GM19025 (cell line): Measurements from ENCODE around the gene TIGD6.
A peak's percentile ranks its signal among the peaks of the same experiment; 100 is the strongest.

ENCODE experiments used
- ATAC-seq: cut with Tn5 transposase; IDR thresholded peaks from one replicate; pipeline ENCODE4 v1.9.1; 2021; ENCODE audit warnings: mild to moderate bottlenecking, low read depth, moderate library complexity; ENCODE audit not compliant: unreplicated experiment

The TIGD6 gene

DNA sequence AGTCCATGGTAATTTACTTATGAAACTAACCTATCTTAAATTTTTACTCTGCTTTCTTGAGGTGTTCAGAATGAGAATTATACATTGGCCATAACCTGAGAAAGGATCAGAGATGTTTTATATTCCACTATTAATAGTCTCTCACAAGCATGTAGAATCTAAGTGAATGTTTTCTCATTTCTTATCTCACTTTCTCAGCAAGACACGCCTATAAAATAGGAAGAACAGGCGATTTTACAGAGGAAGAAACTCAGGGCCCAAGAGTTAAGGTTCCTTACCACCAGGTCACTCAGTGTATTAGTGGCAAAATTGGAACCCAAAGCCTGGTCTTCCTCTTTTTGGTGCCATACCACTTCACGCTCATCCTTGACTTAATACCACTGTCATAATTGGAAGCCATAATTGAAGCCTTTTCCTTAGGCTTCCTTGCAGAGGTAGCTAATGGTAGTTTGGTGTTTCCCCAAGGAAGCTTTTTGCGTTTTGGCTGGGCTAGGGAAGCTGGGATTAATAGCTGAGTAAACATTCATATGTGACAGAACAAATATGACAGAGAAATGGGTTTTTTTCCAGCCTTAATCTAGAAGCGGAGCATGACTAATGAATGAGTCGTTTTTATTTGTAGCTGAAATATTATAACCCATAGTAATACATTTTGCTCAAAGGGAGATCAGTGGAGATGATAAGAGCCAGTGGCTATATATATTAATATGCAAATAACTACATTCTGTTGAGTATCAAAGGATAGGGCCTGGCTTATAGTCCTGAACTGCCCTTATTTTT lies 17.0 kb upstream of the TIGD6 start:
- ATAC-seq, result no peak

- ATAC-seq, result no peak
Measured at GRCh38 chr5:150016537-150016936, 16.1 kb upstream of the TIGD6 start.

- no peak for ATAC-seq
Measured at GRCh38 chr5:150015415-150015814, 15.0 kb upstream of the TIGD6 start.

GRCh38 chr5:150014456-150014855 lies 14.0 kb upstream of the TIGD6 start:
- ATAC-seq, result no peak

GRCh38 chr5:150013931-150014330 lies 13.5 kb upstream of the TIGD6 start:
- no peak for ATAC-seq

DNA sequence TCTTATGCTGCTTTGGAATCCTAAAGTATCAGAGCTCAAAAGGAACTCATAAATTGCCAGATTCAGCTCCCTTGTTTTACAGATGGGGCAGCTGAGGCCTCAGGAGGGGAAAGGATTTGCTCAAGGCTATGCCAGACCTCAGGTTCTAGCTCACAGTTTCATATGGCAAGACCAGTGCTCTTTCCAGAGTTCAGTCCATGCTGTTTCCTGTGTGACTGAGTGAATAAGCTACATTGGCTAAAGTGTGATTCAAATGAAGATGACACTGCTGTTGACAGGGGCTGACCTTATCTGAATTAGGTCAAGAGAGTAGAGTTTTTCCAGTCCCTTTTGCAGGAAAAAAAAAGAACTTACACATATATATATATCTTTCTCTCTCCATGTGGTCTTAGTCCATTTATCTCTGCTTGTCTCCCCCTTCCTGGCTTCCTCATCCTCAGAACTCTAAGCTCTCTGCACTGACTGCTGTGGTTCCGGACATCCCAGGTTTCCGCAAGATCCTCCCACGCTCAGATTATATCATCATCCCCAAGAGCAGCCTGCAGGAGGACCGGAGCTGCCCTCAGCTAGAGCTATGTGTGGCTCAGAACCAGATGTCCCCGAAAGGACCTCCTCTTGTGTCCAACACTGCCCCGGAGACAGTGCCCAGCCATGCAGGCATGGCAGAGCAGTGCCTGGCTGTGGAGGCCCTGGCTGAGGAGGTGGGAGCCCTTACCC lies 9.4 kb upstream of the TIGD6 start:
- no peak for ATAC-seq

DNA sequence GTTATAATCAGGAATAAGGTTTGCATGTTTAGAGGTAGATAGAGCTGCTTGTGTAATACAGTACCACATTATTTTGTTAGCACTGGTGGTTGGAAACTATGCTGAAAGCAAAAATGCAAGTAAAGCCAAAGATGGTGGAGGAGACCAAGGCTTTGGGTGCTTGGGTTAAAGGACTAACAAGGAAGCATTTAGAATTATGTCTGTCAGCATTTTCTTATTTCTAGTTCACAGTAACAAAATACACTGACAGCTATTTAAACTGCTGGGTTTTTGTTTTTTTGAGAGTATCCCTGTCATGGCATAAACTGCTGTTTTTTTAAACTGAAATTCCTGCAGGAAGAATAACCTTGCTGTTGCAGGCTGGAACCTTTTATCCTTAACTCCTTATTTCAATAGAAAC lies 6.6 kb upstream of the TIGD6 start:
- ATAC-seq, result no peak

DNA sequence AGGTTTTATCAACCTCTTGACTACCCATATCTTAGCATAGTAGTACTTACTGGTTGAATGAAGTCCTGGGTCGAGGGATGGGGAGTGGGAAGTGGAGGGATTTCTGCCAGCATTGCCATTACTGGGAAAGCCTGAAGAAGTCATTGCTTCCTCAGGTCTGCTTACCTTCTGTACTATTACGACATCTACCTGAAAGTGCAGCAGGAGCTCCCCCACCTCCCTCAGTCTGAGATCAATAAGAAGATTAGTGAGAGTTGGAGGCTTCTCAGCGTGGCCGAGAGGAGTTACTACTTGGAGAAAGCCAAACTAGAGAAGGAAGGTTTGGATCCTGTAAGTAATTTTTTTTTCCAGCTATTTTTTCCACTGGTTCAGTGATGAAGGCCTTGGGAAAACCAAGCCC lies 5.9 kb upstream of the TIGD6 start:
- no peak for ATAC-seq

DNA sequence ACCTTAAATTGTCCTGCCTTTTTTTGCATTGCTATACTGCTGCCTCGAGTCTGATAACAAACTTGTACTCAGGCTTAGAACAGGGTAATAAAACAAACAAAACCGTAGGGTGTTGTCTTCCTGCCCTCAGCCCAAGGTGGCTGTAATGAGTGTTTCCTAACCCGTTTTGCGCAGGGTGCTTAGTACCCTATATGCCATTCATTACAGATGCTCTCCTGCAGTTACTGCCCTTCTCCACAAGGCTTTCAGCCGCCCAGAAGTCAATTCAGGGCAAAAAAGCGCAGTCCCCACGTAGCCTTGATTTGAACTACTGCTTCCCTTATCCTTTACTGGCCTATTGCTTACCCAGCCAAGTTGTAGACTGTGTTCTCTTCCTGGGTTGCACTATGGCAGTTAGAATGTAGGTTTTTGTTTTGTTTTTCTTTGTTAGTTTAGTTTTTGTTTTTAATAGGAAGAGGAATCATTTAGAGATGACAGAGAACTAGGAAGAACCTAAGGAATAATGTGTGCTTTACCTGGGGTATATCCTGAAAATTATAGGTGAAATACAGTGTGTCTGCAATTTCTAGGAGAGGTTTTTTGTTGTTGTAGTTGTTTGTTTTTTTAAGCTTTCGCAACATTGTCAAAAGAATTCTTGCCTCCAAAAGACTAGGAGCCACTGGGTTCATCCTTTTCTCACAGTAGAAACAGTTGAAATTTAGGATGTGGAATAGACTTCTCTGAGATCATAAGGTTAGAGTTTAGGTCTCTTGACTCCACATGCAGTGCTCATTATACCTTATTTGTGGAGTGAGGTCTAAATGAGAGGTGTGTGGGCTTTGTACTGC lies 1.4 kb upstream of the TIGD6 start:
- ATAC-seq, result peak; percentile 33

DNA sequence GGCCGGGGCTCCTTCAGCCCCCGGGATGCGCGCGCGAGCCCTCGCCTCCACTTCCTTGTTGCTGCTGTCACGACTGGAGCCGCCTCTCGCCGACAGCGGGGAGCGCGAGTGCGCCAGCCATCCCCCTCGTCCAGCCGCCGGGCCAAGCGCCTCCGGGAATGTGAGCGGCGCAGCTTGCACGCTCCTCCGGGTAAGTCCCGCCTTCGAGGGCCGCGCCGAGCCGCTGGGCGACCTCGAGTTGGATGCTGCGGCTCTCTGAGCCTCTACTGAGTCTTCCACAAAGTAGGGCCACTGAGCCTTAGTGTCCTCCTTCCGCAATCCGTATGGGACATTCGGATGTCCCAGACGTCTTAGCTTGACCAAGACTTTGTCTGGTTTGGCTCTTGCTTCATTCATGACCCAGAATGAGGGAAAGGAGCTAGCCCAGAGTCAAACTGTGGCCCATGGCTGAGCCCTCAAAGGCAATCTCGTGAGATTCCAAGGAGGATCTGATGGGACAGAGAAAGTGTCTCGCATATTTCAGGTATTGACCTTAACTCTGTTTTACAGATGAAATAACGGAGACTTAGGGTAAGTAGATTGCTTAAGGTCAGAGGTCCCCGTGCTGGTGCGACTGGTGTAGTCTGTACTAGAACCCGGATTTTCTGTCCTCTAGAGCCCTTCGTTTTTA lies 671 bp upstream of the TIGD6 start:
- peak; percentile 1 for ATAC-seq

GRCh38 chr5:149999866-150000255 lies 593 bp downstream of the TIGD6 start:
- ATAC-seq, result no peak

DNA sequence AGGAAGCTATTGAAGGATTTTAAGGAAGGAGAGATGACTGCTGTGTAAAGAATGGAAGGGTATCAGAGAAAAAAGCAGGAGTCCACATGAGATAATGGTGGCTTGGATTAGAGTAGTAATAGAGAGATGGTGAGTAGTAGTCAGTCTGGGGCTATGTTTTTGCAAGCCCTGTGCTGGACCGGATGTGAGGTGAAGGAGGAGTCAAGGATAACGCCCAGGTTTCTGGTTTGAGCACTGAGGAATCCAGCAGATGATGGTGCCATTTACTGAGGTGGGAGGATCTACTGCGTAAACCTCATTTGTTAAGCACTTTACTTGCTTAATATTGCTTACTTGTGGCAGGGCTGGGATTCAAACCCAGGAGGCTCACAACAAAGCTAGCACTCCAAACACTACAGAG lies 1.1 kb downstream of the TIGD6 start:
- no peak for ATAC-seq

DNA sequence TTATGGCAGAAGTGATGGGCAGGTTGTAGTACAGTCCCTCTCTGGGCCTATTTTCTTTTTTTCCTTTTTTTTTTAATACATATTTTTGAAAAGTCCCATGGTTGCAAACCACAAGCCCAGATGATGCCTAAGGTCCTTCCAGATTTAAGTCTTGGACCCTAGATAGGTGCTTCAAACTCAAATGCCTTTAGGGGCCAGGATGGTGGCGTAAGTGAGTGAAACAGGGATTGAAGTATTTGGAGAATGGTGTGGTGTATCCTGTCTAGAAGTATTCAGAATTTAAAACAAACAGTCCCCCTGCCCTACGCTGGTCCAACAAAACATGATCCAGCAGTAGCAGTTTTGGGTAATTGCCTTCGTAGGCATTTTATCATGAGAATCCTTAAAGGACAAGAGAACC lies 2.2 kb downstream of the TIGD6 start:
- no peak for ATAC-seq

GRCh38 chr5:149996205-149996890 lies 4.1 kb downstream of the TIGD6 start:
- no peak for ATAC-seq

DNA sequence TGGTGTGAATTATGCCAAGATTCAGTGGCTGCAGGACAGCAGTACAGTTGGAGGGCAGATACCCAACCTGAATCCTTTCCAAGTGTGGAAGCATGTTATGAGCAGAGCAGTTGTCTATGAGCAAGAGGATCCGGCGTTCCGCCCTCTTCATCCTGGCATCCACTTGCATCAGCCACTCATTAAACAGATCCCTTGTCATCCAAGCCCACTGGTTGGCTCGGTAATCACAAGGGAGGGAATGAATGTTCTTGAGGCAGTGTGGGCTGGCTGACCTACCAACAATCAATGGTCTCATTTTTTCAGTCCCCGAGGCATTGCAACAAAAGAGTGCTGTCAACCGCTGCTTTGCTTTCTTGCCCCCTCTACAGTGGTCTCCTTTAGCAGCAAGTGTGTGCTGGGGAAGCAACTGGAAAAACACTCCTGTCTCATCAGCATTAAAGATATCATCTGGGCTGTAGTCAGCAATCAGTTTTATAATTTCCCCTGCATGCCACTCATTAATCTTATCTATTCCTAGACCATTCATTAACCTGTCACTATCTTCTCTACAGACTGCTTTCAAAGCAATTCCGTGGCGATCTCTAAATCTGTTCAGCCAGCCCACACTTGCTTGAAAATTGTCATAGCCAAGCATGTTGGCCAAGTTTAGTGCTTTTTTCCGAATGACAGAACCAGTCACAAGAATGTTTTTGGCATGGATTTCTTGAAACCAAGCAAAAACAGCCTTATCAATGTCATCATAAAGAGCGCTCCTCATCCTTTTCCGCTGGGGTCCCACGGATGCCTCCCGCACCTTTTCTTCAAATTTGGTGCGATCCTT lies 4.9 kb downstream of the TIGD6 start:
- no peak for ATAC-seq

DNA sequence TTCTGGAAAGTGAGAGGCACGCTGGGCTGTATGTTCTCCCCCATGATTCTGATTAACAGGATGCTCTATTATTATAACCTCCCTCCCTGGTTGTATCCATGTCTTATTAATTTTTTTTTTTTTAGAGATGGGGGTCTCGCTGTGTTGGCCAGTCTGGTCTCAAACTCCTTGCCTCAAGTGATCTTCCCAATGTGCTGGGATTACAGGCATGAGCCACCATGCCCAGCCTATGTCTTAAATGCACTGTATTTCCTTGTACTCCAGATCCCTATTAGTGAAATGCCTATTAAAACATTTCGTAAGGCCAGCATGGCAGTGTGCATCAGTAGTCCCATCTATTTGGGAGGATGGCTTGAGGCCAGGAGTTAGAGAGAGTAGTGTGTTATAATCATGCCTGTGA lies 7.0 kb downstream of the TIGD6 start:
- ATAC-seq, result no peak

DNA sequence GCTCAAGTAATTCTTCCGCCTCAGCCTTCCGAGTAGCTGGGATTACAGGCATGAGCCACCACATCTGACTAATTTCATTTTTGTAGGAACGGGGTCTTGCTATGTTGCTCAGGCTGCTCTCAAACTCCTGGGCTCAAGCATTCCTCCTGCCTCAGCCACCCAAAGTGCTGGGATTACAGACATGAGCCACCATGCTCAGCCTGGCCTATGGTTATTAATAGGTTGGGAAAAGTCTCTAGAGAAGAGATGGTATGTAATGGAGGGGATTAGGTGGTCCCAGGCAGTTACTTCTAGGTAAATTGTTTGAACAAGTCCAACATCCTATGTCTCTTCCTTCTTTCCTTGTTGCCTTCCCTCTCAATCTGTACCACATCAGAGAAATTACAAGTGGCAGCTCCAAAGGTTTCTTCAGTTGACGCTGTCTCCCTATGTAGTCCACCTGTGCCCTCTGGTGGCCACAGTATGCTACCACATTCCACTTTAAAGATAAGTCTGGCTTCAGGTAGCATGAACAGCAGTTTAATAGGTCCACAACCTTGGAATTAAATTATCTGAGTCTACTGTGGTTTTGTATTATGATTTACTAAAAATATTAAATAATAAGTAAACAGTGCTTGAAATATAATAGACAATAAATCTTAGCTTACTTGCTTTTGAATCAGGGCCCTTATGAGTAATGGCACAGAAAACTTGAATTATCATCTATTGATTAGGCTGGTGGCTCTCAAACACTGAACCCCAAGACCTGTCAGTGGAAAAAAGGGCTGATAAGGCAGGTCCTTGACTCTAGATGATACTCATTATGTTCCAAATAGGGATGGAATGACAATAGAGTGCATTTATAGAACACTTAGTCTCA lies 9.7 kb downstream of the TIGD6 start:
- ATAC-seq, result no peak

DNA sequence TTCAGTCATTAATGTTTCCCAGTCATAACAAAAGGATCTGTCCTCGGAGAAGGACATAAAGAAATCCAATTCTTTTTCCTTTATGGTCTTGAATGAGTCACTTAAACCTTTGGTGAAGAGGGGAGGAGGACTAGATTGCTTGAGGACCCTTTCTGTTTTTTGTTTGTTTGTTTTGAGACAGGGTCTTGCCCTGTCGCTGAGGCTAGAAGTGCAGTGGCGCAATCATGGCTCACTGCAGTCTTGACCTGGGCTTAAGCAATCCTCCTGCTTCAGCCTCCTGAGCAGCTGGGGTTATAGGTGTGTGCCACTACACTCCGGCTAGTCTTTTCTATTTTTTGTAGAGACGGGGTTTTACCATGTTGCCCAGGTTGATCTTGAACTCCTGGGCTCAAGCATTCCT lies 12.3 kb downstream of the TIGD6 start:
- ATAC-seq, result no peak
